GM19463 (cell line): Measurements from ENCODE around the gene ATG4B.

Source experiments
- ATAC-seq: cut with Tn5 transposase; IDR thresholded peaks from one replicate; pipeline ENCODE4 v1.9.1; 2021; ENCODE audit warnings: mild to moderate bottlenecking, moderate library complexity; ENCODE audit not compliant: unreplicated experiment

ATG4B gene

DNA sequence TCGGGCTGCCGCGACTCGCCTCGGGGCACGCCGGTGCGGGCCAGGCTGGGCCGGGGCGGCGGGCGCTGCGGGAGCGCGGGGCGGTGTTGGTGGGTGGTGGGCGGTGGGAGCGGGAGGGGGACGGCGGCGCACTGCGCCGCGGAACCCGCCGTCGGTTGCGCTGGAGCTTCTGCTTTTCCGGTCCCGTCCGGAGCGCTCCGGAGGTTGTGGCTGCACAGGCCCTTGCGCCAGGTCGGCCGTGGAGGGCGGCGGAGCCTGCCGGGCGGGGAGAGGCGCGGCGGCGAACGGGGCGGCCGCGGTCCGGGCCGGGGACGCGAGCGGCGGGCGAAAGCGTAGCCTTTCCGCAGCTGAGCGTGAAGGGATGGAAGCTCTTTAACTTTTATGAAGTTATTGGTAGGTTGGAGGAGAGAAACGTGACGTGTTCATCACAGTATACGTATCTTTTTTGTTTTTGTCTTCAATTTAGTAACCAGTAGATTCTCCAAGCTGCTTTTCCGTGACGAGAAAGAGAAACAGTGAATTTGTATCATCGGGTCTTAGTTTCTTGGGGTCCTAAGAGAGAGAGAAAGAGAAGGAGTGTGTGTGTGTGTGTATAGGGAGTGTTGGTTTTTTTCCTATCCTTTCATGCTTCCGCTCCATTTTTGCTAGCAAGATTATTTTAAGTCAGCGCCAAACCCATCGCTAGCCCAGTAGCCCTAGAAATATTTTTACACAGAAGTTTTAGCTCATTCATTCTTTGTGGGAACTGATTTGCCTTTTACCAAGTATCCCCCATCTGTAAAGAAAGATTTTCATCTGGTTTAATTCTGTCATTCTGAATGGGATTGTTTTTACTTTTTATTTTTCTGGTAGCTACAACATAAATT lies 535 bp downstream of the ATG4B start:
- no peak for ATAC-seq

DNA sequence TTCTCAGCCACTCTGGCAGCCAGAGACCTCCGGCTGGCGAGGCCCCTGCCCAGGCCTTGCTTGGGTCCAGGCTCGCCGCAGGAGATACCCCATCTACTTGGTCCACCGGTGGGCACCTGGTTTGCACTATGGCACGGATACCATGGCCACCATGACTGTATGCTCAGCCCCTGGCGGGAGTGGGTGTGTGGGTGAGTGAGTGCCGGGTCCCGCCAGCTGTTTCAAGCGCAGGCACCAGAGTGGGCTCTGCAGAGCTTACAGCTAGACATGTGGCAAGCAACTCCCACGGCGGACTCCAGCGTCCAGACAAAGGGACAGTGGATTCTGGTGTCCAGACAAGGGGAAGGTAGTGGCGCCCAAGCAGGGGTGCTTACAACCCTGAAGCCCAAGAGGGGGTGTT lies 1.4 kb downstream of the ATG4B start:
- ATAC-seq, result no peak

DNA sequence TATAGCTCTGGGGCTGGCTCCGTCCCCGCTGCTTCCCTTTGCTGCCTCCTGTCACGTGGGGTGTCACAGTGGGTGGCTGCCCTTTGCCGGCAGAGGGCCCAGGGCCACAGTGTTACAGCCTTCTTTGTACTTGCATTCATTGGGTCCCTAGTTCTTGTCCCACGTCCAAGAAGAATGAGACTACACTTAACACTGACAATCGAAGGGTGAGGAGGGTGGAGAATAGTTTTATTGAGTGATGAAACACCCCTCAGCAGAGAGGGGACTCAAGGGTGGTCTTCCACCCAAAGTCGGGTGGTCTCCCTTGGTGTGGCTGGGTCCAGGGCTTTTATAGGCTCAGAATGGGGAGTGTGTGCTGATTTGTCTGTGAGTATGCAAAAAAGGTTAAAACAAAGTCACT lies 1.9 kb downstream of the ATG4B start:
- no peak for ATAC-seq

DNA sequence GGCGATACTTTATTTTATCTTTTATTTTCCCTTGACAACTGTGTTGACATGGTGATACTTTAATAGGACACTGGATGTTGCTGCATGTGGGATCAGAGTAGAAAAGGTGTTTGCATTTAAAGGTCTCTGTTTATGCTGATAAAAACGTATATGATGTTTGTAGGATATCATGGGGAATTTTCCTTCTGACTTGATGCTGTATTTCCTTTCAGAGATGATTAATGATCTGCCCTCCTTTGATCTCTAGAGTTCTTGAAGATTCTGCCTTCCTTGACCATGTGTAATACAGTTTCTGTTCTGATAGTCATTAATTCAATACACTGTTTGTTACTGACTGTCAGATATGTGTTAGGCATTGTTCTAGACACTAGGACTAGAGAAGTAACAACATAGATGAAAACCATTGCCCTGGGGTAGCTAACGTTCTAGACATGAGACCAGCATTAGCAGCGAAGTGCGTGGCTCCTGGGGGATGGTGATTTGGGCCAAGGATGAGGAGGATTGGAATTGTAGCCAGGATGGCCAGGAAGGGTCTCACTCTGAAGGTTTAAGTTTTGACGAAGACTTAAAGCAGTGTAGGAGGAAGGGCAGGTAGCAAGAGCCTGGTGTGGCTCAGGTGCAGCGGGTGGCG lies 2.8 kb downstream of the ATG4B start:
- no peak for ATAC-seq

DNA sequence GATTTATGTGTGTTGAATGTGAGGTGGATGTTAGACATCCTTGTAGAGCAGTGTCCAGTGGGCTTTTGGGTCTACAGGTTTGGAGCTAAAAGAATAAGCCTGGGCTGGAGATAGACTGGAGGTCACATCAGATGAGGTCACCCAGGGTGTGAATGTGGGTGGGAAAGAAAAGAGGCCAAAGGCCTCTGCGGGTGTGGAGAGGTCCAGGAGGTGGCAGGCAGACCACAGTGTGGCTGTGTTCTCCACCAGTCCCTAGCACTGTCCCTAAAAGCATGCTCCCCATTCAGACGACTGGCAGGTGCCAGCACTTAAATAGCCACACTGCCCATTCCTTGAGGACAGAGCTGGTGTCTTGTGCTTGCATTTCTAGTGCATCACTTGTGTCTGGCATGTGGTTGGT lies 4.1 kb downstream of the ATG4B start:
- ATAC-seq, result no peak

DNA sequence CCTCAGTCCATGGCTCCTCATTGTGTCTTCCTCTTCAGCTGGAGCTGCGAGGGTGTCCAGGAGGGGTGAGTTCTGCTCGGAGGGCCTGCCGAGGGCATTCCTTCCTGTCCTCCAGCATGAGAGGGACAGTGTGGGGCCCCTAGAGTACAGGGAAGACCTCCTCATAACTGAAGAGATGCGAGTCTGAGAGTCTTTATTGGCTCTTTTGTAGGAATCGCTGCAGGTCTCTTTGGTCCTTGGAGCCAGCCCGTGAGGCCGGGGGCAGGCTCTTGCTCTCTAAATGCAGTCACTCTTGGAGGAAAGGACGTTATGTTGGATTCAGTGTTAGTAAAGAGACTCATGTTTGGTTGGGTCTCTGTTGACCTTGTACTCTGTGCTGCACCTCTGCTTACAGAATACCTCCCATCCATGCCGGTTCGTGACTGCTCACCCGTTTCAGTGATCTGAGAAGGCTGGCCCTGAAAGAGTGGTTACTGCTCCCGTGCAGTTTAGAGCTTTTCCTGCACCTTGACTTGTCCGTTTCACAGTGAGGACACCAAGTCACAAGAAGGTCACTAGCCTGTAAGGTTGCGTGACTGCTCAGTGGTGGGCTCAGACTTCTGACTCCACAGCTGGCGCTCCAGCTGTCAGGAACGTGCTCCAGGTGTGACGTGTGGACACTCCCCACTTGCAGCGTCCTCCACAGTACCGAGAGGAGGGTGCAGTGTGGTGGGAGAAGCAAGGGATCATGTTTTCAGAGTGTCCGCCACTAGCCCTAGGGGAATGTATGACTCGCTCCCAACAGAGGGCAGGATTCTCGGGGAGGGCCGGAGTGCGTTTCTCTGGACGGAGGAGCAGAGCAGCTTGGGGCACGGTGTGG lies 7.8 kb downstream of the ATG4B start:
- no peak for ATAC-seq

DNA sequence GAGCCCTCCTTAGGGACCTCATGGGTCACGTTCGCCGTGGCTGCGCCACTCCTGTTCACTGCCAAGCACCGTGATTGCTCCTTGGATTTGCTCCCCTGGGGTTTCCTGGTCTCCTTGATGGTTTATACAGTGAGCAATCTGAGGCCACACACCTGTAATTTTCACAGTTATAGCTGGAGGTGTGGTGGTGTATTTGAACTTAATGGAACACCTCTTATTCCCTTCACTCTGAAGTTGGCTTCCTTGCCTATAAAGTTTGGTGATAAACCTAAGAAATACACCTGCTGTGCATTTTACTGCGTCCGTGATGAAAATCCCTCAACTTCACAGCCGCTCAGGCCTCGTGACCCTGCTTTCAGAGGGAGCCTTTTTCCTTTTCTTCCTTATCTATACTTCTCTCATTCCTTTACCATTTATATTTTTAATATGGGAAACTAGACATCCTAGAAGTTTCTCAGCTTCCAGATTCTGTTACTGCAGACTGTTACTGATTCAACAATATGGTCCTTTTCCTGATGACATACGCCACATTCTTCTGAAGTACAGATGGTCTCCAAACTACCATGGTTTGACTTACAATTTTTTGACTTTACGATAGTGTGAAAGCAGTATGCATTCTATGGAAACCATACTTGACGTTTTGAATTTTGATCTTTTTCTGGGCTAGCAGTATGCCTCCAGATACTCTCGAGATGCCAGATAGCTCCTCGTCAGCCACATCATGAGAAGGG lies 8.6 kb downstream of the ATG4B start:
- no peak for ATAC-seq

DNA sequence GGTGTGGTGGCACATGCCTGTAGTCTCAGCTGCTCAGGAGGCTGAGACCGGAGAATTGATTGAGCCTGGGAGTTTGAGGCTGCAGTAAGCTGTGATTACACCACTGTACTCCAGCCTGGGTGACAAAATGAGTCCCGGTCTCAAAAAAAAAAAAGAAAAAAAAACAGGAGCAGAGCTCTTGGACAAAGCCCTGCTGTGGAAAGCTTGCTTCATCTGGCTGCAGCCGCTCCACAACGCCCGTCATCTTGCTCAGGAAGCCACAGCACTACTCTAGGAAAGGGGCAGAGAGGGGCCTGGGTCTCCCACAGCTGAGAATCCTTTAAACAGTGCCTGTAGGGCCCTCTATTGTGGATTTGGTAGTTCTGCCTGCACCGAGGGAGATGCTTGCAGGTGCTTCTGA lies 11.0 kb downstream of the ATG4B start:
- ATAC-seq, result no peak

DNA sequence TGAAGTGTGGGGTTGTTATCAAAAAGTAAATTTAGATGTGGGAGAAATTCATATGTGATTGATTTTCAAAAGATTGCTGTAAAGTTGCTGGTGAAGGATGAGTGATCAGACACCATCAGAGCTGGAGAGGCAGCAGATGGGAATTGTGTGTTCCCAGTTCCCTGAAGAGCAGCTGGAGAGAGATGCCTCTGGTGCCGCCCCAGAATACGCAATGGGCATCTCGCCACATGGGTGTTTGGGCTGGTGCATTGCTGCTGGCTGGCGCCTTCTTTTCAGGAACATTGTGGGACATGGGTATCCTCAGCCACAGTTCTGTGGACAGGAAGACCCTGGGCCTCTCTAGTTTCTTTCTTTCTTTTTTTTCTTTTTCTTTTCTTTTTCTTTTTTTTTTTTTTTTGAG lies 11.9 kb downstream of the ATG4B start:
- ATAC-seq, result no peak

DNA sequence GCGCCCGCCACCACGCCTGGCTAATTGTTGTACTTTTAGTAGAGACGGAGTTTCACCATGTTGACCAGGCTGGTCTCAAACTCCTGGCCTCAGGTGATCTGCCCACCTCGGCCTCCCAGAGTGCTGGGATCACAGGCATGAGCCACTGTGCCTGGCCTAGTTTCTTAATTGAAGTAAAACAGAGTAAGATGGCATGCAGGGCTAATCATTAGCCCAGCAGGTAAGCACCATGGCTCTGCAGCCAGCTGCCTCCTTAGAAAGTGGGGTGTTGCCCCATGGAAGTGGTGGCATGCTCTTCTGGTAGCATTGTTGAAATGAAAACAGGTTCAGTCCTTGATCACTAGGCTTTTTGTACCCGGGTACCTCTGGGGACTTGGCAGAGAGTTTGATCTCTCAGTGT lies 12.4 kb downstream of the ATG4B start:
- ATAC-seq, result no peak

DNA sequence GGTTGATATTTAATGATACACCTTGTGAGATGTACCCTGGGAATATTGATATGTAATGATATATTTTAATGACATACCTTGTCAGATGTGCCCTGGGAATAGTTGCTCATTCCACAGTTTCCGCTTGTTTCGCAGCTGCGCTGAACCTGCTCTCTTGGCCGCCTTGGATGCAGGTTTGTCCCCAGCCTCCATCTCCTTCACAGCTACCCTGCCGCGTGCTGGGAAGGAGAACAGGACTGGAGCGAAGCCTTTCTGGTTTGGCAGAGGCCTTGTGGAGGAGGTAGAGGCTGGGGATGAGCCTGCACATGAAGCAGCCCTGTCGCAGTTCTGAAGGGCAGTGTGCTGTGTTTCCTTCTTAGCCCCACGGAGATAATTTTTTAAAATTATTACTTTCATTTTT lies 14.6 kb downstream of the ATG4B start:
- ATAC-seq, result no peak

DNA sequence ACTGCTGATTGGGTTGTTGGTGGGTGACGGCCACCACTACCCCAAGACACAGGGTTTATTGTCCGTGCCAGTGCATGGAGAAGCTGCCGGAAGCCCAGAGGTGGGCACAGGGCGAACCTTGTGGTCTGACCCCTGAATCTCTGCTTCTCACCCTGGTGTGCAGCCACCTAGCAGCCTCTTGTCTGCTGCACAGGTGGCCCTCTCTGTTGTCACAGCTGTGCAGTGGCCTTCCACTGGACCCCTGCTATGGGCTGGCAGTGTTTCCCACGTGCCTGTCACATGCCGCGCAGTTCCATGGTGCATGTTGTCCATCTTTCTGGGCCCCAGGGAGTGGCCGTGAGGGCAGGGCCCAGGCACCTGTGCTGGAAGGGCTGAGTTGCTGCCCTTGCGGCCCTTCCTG lies 15.2 kb downstream of the ATG4B start:
- ATAC-seq, result no peak

DNA sequence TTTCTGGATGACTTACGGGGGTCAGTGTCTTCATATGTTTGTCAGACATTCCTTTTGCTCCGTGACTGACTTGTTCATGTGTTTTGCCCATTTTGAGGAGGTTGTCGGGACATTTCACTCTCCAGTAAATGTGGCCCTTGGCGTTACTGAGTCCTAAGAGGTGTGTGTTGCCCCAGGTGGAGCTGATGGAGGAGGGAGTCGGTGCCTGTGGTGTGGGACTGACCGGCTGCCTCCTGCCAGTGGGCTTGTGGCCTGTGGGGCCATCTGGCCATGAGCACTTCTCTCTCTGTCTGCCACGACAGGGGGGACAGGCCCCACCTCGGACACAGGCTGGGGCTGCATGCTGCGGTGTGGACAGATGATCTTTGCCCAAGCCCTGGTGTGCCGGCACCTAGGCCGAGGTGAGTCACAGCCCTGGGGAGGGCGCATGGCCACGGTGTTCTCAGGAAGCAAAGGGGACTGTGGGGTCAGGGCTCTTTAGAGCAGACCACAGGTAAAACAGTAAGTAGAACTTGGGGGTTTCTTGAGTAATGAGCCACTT lies 15.8 kb downstream of the ATG4B start:
- no peak for ATAC-seq

DNA sequence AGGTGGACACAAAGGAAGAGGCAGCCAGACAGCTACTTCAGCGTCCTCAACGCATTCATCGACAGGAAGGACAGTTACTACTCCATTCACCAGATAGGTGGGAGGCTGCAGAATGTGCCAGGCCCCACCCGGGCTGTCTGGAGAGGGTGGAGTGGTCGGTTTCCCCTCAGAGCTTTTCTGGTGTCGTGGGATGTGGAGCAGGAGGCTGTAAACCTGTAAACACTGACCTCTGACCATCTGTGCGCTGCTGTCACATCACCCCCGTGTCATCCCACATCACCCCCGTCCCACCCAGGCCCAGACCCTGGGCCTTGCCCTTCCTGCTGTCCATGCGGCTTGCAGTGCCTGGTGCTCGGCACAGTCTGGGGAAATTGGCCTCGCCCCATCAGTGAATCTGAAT lies 17.1 kb downstream of the ATG4B start:
- ATAC-seq, result no peak

DNA sequence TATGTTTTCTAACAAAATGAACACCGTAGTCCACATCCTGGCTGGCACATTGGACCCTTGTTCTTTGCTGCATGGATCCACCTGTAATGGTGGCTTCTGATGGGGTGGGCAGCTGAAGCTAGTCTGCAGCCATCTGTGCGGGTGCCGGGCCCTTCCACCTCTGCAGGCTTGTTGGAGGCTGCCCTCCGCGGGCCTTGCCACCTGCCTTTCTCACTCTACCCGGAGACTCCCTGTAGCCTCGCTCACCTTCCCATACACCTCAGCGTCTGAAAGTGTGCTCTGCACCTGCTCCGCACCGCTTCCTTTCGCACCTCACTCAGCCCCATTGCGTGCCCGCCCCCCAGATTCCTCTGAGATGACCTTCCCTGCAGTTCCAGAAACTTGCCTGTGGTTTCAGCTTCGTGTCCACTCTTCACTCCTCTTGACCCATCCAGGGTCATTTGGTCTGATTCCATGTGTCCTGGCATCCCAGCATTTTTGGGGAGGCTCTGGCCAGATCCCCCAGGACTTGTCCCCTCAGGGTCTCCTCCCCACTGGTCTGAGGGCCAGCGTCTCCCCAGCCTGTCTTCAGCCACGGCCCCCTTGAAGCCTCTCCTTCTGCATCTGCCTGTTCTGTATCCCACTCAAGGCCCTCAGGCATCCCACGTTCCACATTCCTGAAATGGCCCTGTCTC lies 18.2 kb downstream of the ATG4B start:
- ATAC-seq, result no peak

DNA sequence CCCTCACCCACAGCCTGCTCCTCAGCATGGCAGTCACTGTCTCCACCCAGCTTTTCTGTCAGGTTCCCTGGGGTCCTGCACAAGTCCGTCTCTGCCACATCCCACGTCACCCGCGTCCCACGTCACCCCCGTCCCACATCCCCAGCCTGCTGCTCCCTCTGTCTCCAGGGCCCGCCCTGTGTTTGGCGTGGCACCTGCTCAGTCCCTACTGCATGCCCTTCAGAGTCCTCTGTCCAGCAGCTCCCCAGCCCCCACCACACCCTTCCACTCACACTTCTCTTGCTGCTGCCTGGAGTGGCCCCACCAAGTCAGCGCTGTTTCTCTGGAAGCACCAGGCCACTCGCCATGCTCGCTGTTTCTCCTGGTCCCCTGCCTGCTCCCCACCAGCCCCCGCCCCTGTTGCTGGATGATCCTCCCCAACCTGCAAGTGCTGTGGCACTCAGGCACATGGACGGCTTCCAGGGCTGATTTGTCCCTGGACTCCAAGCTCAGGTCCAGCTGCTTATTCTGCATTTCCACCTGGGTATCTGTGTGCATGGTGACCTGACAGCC lies 18.8 kb downstream of the ATG4B start:
- ATAC-seq, result no peak

DNA sequence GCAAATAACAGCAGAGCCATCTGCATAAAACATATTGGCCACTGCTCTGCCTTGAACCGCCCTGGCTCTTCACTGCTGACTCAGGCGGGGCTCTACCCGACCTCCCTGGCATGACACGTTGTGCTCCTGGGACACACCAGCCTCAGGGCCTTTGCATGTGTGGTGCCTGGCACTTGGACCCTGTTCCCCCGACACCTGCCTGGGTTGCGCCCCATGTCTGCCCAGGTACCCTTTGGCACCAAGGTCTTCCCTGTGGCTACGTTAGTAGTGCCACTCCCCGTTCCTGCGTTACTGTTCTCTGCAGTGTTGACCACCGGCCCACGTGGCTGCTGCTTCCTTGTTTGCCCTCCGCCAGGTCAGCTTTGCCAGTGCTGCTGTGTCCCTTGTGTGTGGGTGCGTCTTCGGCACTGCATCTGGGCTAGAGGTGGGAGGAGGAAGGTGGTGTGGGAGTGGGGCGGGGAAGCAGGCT lies 20.3 kb downstream of the ATG4B start:
- no peak for ATAC-seq

DNA sequence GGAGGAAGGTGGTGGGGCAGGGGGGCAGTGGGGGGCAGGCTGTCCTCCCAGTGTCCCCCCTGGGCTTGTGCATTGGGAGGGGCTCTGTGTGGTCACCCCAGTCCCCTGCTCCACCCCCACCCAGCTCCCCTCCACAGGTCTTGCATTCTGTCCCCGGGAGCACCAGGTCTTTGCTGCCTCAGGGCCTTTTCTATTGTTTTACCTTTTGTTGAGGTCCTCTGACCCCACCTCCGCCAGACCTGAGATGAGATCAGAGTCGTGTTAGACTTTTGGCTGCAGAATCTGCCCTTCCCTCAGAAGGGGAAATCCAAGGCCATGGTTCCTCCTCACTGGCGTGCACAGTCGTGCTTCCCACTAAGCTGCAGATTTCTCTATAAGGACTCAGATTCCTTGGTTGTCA lies 20.8 kb downstream of the ATG4B start:
- ATAC-seq, result no peak

DNA sequence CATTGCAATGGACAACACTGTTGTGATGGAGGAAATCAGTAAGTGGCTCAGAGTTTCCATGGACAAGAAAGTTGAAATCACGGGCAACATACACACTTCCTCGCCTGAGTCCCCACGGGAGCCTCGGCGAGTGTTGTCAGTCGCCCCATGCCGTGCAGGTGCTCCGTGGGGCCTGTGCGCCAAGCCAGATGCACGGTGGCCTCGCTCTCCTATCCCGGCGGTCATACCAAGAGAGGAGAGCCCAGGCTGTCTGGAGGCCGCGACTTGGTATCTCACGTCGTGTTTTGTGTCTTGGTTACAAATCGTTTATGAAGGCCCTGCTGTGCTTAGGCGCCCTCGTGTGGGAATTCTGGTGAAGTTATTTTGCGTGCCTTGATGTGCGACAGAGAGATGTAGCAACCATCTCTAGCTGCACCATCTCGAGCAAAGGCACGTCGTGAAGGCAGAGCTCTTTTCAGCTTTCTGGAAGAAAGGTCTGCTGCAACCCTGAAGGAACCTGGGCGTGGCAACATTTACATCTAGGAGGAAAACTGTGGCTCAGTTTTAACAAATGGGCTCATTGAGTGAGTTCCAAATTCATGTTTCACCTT lies 21.8 kb downstream of the ATG4B start:
- no peak for ATAC-seq
